HG02642 (cell line): ENCODE measurements around the gene PHF24.
"Not testable (repeated sequence)": the region's sequence is repeated elsewhere in the genome, so short reads cannot be mapped to it uniquely, and the experiment has no call there.

Experiments used
- ATAC-seq: cut with Tn5 transposase; IDR thresholded peaks from one replicate; pipeline ENCODE4 v1.9.1; 2021; ENCODE audit warnings: mild to moderate bottlenecking; ENCODE audit not compliant: unreplicated experiment, poor library complexity

PHF24 gene

DNA sequence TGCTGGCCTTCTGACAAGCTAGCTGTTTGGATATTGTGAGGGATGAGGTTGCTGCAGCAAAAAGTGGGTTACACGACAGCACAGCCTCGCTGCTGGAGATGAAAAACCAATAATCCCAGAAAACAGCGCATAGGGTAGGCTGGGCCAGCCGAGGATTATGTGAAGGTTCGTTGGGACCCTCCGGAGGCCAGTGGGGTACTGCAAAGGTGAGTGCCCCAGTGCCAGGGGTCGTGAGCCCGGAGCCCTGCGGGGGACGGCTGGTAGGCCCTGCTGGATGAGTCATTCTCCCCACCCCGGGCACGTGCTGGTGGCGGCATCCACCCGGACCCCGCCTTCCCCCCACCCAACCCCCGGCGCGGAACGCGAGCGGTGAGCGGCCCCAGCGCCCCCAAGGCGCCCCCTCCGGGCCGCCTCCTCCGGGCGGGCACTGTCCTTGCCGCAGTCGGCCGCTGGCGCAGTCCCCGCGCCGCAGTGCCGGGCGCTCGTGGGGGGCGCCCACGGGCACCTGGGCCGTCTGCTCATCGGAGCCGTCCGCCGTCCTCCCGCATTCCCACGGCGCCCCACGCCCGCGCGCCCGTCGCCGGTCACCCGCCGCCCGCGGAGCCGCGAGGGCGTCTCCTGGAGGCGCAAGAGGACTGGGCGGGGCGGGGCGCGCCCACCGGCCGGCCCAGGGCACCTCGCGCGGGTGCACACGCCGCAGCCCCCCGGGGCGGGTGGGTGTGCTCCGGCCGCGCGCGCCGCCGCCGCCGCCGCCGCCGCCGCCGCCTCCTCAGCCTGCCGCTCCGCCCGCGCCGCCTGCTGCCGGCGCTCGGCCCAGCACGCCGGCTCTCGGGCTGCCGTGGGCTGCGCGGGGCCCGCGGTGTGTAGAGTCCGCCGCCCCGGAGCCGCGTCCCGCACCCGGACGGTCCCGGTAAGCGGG lies at the start of gene PHF24:
TSS of gene PHF24 (plus strand) at position 794 of the 919 bp plus-strand sequence. CDS start 13,014 bp downstream, outside the sequence.
- no peak for ATAC-seq

GRCh38 chr9:34927061-34927460 lies 31.0 kb upstream of the PHF24 start:
- no peak for ATAC-seq

- ATAC-seq = no peak
Measured at GRCh38 chr9:34928921-34929320, 29.2 kb upstream of the PHF24 start.

DNA sequence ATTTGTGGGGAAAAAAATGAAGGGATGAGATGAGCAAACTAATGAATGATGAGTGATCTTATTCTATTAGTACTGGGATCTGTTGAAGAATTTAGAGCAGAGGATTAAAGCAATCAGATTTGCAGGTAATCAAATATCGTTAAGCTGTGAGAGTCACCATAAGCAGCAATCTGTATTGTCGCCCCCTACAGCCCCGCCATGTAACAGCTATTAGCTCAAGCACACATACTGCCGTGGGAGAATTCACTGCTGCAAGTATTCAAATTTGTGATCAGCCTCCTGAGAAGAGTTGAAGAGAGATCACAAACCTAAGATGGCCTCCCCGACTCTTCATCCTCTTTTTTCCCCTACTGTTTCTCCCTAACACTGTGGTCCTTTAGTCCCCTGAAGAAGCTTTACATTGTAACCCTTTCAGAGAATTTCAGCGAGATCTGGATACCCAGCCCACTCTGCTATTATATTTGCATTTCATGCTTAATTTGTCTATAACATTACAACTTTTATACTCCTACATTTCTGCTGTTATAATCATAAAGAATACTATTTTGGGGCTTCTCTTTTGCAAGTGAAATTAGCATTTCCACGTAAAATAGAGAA lies 28.5 kb upstream of the PHF24 start:
- ATAC-seq = no peak

- not testable (repeated sequence) for ATAC-seq
Measured at GRCh38 chr9:34939989-34940388, 18.1 kb upstream of the PHF24 start.

GRCh38 chr9:34948451-34948850 lies 9.6 kb upstream of the PHF24 start:
- no peak for ATAC-seq

DNA sequence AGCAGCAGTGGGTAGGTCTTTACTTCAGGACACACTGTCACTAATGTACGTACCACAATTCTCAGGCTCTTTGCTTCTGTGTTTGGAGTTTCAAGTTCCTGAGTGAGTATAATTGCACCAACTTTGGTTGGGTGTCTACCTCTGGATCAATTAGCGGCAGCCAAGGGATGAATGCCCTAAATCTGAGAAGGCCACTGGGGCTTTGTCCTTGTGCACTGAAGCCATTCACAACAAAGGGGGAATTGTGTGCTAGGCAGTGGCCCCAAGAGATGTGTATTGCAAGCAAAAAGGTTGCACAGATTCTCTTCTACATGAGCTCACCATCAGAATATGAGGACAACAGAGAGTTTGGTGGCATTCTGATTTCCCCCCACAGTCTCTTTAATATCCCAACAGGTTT lies 3.9 kb upstream of the PHF24 start:
- ATAC-seq = no peak

GRCh38 chr9:34956066-34956465 lies 2.0 kb upstream of the PHF24 start:
- not testable (repeated sequence) for ATAC-seq

GRCh38 chr9:34956648-34957047 lies 1.4 kb upstream of the PHF24 start:
- no peak for ATAC-seq

- no peak for ATAC-seq
Measured at GRCh38 chr9:34958411-34958982, 412 bp downstream of the PHF24 start.

DNA sequence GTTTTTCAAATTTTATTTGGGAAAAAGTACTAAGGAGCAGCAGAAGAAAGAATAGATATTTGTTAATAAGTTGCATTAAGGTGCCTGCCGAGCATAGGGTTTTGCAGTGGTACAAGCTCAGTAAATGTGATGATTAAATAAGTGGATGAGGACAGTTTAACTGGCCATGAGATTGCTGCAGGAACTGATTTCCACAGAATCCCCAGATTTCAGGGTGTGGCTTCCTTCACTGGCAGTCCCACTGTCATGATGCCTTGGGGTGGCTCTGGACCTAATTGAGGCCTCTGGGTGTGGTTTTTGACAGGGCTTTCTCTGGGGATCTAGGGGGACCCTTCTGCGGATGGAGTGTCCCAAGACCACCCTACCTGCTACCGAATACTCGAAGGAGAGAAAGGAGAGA lies 1.4 kb downstream of the PHF24 start:
- ATAC-seq = no peak

DNA sequence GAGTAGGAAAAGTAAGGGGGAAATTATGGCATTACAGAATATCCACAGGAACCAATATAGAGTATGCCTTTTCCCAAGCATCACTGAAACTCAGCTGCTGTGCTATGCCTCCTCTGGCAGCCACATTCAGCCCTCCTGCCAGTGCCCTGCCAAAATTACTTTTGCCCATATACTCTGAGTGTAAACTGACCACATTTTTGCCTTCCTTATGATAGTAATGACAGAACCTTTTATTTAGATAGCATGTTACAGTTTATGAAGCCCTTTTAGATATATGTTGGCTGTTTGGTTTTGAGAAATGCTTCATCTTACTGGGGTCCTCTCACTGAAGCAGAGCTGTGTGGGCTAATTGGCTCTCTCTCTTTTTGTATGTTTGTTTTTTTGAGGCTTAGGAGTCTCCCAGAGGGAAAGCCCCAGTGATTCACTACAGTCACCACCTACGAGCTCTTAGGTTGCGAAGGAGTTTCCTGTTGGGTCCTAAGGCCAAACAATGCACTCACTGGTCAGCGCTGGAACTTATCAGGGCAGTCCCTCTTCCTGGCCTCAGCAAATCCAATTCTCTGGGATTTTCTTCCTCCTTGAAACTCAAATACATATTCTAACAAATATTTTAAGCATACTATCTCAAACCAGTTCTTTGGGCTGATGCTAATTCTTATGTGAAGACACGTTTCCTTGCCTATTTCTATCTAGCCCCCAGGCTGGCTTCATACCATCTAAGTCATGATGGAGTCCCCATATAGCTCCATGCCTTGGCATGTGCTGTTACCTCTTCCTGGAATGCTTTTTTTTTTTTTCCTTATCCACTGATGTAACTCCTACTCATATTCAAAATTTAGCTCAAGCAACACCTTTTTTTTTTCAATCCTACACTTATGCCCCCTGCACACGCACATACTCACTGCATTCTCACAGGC lies 3.7 kb downstream of the PHF24 start:
- ATAC-seq = no peak

GRCh38 chr9:34962546-34962945 lies 4.5 kb downstream of the PHF24 start:
- no peak for ATAC-seq

GRCh38 chr9:34963552-34963951 lies 5.5 kb downstream of the PHF24 start:
- no peak for ATAC-seq

- ATAC-seq = no peak
Measured at GRCh38 chr9:34964458-34964857, 6.4 kb downstream of the PHF24 start.

GRCh38 chr9:34971146-34971811 lies 13.2 kb downstream of the PHF24 start:
- no peak for ATAC-seq

GRCh38 chr9:34974664-34975063 lies 16.6 kb downstream of the PHF24 start:
- ATAC-seq = no peak

GRCh38 chr9:34976441-34976840 lies 18.4 kb downstream of the PHF24 start:
- ATAC-seq = no peak

GRCh38 chr9:34976992-34977391 lies 18.9 kb downstream of the PHF24 start:
- no peak for ATAC-seq
